Astrocyte of the cerebellum (primary cell): ENCODE measurements around the gene SH3BP5.

Source experiments
- DNase-seq: peaks from one replicate; pipeline ENCODE4 v3.0.0-alpha.2; 2011; ENCODE audit warnings: low read depth
- H3K4me3 ChIP-seq: 2 replicates; pipeline ENCODE4 v1.5.1; 2011; ENCODE audit warnings: mild to moderate bottlenecking, low read depth, low read length, moderate library complexity
- CTCF ChIP-seq: IDR thresholded peaks from 2 replicates; pipeline ENCODE4 v1.5.1; 2012; ENCODE audit warnings: low read length, low read depth, moderate library complexity, mild to moderate bottlenecking; ENCODE audit errors: missing control alignments
- in situ Hi-C: cut with HindIII; loops from 2 replicates; pipeline ENCODE4 v1.10.0; 2017; ENCODE audit warnings: low sequenced_read_pairs

SH3BP5 gene

GRCh38 chr3:15223685-15224572 is 108.5 kb downstream of the SH3BP5 start:
- in situ Hi-C loops: loop anchor here (25.0 kb wide), 1 partner anchor 287 kb away; the partner anchor contains the start of gene NR2C2
- no peak for DNase-seq
- no peak for TF ChIP-seq CTCF
- no peak overlapping the region for H3K4me3 ChIP-seq

- DNase-seq: no peak
- in situ Hi-C loops: loop anchor here (25.0 kb wide), 1 partner anchor 284 kb away; the partner anchor contains the start of gene NR2C2
- no peak overlapping the region for H3K4me3 ChIP-seq
- TF ChIP-seq CTCF: no peak
Observed at GRCh38 chr3:15221574-15222217, 110.7 kb downstream of the SH3BP5 start.

- in situ Hi-C loops: loop anchor here (25.0 kb wide), 1 partner anchor 283 kb away; the partner anchor contains the start of gene NR2C2
- H3K4me3 ChIP-seq: no peak overlapping the region
- DNase-seq: no peak
- TF ChIP-seq CTCF: no peak
Observed at GRCh38 chr3:15220661-15221060, 111.7 kb downstream of the SH3BP5 start.

GRCh38 chr3:15220056-15220455 is 112.3 kb downstream of the SH3BP5 start:
- TF ChIP-seq CTCF: no peak
- no peak for DNase-seq
- in situ Hi-C loops: loop anchor here (25.0 kb wide), 1 partner anchor 283 kb away; the partner anchor contains the start of gene NR2C2
- H3K4me3 ChIP-seq: no peak overlapping the region

GRCh38 chr3:15218689-15219088 is 113.7 kb downstream of the SH3BP5 start:
- H3K4me3 ChIP-seq: no peak overlapping the region
- DNase-seq: no peak
- in situ Hi-C loops: loop anchor here (25.0 kb wide), 1 partner anchor 281 kb away; the partner anchor contains the start of gene NR2C2
- no peak for TF ChIP-seq CTCF

GRCh38 chr3:15217841-15218267 is 114.5 kb downstream of the SH3BP5 start:
- TF ChIP-seq CTCF: no peak
- in situ Hi-C loops: loop anchor here (25.0 kb wide), 1 partner anchor 281 kb away; the partner anchor contains the start of gene NR2C2
- no peak for DNase-seq
- H3K4me3 ChIP-seq: no peak overlapping the region
